HepG2 (cell line): ENCODE results near the gene TNFRSF1B. TPM values are rescaled to one million over a fixed set of nuclear protein-coding genes. Genes with fewer than 3 reads are reported as not detected.

Experiments
- ZNF407 ChIP-seq: sonication (generic); formaldehyde crosslinking; IDR thresholded peaks from one replicate; pipeline ENCODE4 v1.5.1; 2020; ENCODE audit warnings: mild to moderate bottlenecking, missing genetic modification reagents; ENCODE audit errors: not compliant biosample characterization
- ZNF782 ChIP-seq: sonication (generic); formaldehyde crosslinking; IDR thresholded peaks from 2 replicates; pipeline ENCODE4 v1.4.0; 2020; ENCODE audit warnings: missing genetic modification reagents, mild to moderate bottlenecking, borderline replicate concordance
- polyA plus RNA-seq, 8 experiments: library from polyadenylated mRNA; depleted of rRNA in 3 of 8; stranded (reverse) in 7 of 8; unstranded in 1 of 8; fragments of >200 nt; fragmentation: Illumina TruSeq in 4 of 8; extraction: Trizol in 4 of 8; gene quantifications; 2 replicates each; pipeline versions ENCODE4 v1.2.1 to v1.2.3, GENCODE V29; 2011 to 2016; ENCODE audit warnings: low read depth in 4 of 8, missing spikeins in 1 of 8, mixed read lengths in 1 of 8; ENCODE audit not compliant: insufficient read depth in 1 of 8
- total RNA-seq, 5 experiments: library from RNA; depleted of rRNA; stranded (reverse); fragments of >200 nt; fragmentation: Illumina TruSeq; extraction: Trizol; gene quantifications; 2 replicates each; pipeline ENCODE4 v1.2.3, GENCODE V29; 2016; ENCODE audit warnings: low read depth in 1 of 5

Gene TNFRSF1B
- total and polyA plus RNA-seq, 2 of the 13 experiments (the other 11 are each of a cell fraction or from before 2014, with no cell fraction given), result 0.04 to 0.11 TPM

GRCh38 chr1:12174924-12175810, 8.4 kb downstream of the TNFRSF1B start (continued):
- no peak for TF ChIP-seq ZNF407 (CRISPR knock-in tag)
- no peak for TF ChIP-seq ZNF782
- TF ChIP-seq, all 625 proteins: peak for 0
